ENCODE data around the gene EMILIN3.

The EMILIN3 gene

DNA sequence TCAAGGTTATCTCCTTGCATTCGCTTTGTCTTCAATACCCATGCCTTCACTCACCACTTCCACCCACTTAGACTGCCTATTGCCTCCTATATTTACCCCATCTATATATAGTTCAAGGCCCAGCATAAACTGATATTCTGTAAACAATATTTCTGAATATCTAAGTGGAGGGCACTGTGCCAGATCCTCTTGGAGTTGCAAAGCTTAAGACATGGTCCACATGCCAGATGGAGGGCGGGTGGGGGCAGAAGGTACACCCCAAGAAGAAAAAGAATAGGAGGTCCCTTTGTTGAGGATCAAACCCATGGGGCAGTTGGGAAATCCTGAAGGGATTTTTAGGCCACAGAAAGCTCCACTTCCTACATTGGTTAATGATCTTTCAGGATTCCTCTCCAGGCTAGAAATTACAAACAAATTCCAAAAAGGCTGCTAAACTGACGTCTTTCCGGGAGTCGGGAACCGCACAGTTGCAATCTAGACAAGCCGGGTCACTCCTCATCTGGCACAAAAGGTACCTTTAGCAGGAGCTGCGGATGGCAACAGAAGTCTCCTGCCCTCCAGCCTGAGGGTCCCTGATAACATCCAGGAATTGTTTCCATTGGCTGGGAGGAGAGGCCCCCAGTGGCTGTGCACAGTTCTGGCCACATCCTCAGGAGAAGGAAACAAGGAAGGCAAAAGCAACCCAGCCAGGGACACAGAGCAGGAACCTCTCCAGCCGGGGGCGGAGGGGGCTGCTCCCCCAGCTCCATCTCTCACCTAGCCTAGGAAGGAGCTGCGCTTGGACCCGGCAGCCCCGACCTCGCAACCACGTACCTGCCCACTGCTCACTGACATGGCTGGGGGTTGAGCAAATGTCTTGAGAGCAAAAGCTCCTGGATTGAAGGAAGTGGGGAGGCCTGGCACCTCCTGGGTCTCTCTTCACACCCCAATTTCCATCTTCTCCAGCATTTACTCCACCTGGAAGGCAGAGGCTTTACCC lies 31.9 kb downstream of the EMILIN3 start:
- no peak overlapping the region for H3K27ac ChIP-seq
- TF ChIP-seq CTCF (IDR thresholded peaks at IDR 0.05): no peak
- H3K27me3 ChIP-seq: no peaks in the 10 kb centered on the region
- DNase-seq: peak in 1 of 2 donors; percentile 51
- no peaks in the 10 kb centered on the region for H3K9me3 ChIP-seq
- intact Hi-C loops (cut with DNase I; ENCODE audit: low total_unique reads): loop anchor here (5.0 kb wide), 1 partner anchor 102 kb away; no protein-coding TSS in a partner anchor
- no peaks in the 10 kb centered on the region for H3K36me3 ChIP-seq
- peaks cover 0 to 14% (median 8%) of the 10 kb centered on the region in 4 donors for H3K4me1 ChIP-seq
- H3K4me3 ChIP-seq: no peak overlapping the region

GRCh38 chr20:41334036-41334435 lies 32.6 kb downstream of the EMILIN3 start:
- Histone ChIP-seq H3K27ac (no peak overlapping the region), H3K9me3 (no peaks in the 10 kb centered on the region), H3K36me3 (no peaks in the 10 kb centered on the region), H3K4me3 (no peak overlapping the region), H3K27me3 (no peaks in the 10 kb centered on the region), H3K4me1 (peaks cover 0 to 16% (median 10%) of the 10 kb centered on the region in 4 donors)
- intact Hi-C loops (cut with DNase I; ENCODE audit: low total_unique reads): no loop called here
- TF ChIP-seq CTCF (IDR thresholded peaks at IDR 0.05): no peak
- DNase-seq: no peak

DNA sequence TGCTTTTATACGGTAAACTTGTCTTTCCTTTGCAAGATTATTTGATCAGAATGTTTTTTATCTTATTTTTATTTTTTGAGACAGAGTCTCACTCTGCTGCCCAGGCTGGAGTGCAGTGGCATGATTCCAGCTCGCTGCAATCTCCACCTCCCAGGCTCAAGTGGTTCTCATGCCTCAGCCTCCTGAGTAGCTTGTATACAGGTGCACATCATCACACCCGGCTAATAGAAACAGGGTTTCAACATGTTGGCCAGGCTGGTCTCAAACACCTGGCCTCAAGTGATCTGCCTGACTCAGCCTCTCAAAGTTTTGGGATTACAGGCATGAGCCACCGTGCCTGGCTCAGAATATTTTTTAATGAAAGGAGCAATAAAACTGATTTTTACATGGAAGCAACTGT lies 34.9 kb downstream of the EMILIN3 start:
- Histone ChIP-seq H3K27me3 (no peaks in the 10 kb centered on the region), H3K36me3 (no peaks in the 10 kb centered on the region), H3K27ac (no peak overlapping the region), H3K4me1 (peaks cover 0 to 24% (median 16%) of the 10 kb centered on the region in 4 donors), H3K4me3 (no peak overlapping the region), H3K9me3 (no peaks in the 10 kb centered on the region)
- intact Hi-C loops (cut with DNase I; ENCODE audit: low total_unique reads): no loop called here
- peak in 1 of 2 donors; percentile 15 for DNase-seq
- TF ChIP-seq CTCF (IDR thresholded peaks at IDR 0.05): no peak

GRCh38 chr20:41330941-41331340 lies 35.7 kb downstream of the EMILIN3 start:
- peak in 1 of 2 donors; percentile 38 for DNase-seq
- H3K9me3 ChIP-seq: no peaks in the 10 kb centered on the region

DNA sequence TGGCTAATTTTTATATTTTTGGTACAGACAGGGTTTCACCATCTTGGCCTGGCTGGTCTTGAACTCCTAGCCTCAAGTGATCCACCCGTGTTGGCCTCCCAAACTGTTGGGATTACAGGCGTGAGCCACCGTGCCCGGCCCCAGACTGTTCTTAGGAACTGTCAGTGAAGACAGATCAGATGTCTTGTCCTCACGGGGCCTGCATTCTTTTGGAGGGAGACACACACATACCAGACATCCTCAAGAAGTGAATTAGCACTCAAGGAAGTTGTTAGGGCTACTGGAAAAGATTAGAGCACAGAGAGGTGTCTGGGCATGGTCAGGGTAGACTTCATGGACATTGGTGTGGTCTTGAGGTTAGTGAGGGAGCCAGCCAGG lies 36.3 kb downstream of the EMILIN3 start:
- peak in 1 of 2 donors; percentile 63 for DNase-seq
- no peak for TF ChIP-seq CTCF (IDR thresholded peaks at IDR 0.05)
- Histone ChIP-seq H3K36me3 (no peaks in the 10 kb centered on the region), H3K4me1 (peaks cover 0 to 24% (median 16%) of the 10 kb centered on the region in 4 donors), H3K27me3 (no peaks in the 10 kb centered on the region), H3K27ac (peak overlapping the region; percentile 73 to 77), H3K4me3 (no peak overlapping the region), H3K9me3 (no peaks in the 10 kb centered on the region)
- intact Hi-C loops (cut with DNase I; ENCODE audit: low total_unique reads): no loop called here

More at GRCh38 chr20:41330941-41331340, 35.7 kb downstream of the EMILIN3 start:
- Histone ChIP-seq H3K27ac (peak overlapping the region in 1 of 2 donors; percentile 8), H3K36me3 (no peaks in the 10 kb centered on the region), H3K27me3 (no peaks in the 10 kb centered on the region), H3K4me1 (peaks cover 0 to 24% (median 16%) of the 10 kb centered on the region in 4 donors), H3K4me3 (no peak overlapping the region)
- TF ChIP-seq CTCF (IDR thresholded peaks at IDR 0.05): no peak
- intact Hi-C loops (cut with DNase I; ENCODE audit: low total_unique reads): no loop called here

All from tibial artery (tissue), 4 donors.